Tibial nerve (tissue), 4 donors: Measurements from ENCODE around the gene CHM.

Experiments used
- EP300 ChIP-seq, 2 donors: sonication (generic); formaldehyde crosslinking; IDR thresholded peaks; one replicate each; pipeline ENCODE4 v1.6.1; 2017; ENCODE audit warnings: antibody characterized with exemption in 2 of 2, mild to moderate bottlenecking in 1 of 2
- POLR2A ChIP-seq, 2 donors: fragments of 450-650 bp; IDR thresholded peaks; one replicate each; pipeline ENCODE4 v1.6.1; 2017; ENCODE audit warnings: antibody characterized with exemption in 2 of 2, mild to moderate bottlenecking in 2 of 2, moderate library complexity in 2 of 2
- TF ChIP-seq, protein P1 (sequence below), 5 experiments: fragments of 200-600 bp in 3 of 5; fragments of 450-650 bp in 2 of 5; sonication (generic) in 3 of 5; IDR thresholded peaks; one replicate each; pipeline ENCODE4 v1.5.1; 2016 to 2019; ENCODE audit warnings: antibody characterized with exemption in 5 of 5, mild to moderate bottlenecking in 3 of 5, moderate library complexity in 2 of 5

DNA sequence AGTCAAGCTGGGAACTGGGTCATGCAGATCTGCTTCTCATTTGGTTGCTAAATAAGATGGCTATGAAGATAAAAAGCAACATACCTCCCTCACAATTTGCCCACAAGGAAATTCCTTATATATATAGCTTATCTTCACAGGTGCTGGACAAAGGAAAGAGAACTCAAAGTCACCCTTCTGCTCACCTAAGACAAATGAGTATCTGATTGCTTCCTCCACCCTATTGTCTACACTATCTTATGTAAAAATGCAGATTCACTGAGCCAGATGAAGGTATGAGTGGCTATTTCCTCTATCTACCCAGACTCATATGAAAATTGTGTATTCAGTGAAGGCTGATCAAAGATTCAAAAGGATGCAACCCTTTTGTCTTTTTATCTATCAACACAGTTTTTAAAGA is 50.8 kb downstream of the CHM start:
- TF ChIP-seq EP300 (IDR thresholded peaks at IDR 0.05) = no peak
- no peak for TF ChIP-seq POLR2A (IDR thresholded peaks at IDR 0.05)
- TF ChIP-seq, protein P1, sequence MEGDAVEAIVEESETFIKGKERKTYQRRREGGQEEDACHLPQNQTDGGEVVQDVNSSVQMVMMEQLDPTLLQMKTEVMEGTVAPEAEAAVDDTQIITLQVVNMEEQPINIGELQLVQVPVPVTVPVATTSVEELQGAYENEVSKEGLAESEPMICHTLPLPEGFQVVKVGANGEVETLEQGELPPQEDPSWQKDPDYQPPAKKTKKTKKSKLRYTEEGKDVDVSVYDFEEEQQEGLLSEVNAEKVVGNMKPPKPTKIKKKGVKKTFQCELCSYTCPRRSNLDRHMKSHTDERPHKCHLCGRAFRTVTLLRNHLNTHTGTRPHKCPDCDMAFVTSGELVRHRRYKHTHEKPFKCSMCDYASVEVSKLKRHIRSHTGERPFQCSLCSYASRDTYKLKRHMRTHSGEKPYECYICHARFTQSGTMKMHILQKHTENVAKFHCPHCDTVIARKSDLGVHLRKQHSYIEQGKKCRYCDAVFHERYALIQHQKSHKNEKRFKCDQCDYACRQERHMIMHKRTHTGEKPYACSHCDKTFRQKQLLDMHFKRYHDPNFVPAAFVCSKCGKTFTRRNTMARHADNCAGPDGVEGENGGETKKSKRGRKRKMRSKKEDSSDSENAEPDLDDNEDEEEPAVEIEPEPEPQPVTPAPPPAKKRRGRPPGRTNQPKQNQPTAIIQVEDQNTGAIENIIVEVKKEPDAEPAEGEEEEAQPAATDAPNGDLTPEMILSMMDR (IDR thresholded peaks at IDR 0.05) = no peak
